GM18517 (cell line): ENCODE measurements around the gene NAGLU.

ENCODE experiments used
- ATAC-seq: cut with Tn5 transposase; IDR thresholded peaks from one replicate; pipeline ENCODE4 v1.9.1; 2021; ENCODE audit warnings: mild to moderate bottlenecking, moderate library complexity; ENCODE audit not compliant: unreplicated experiment

The NAGLU gene

GRCh38 chr17:42536048-42536371 lies at the start of gene NAGLU:
Gene NAGLU, plus strand, starts transcription at chr17:42536241. Its CDS starts 32 bp downstream, at chr17:42536273.
- ATAC-seq, result peak; percentile 68

DNA sequence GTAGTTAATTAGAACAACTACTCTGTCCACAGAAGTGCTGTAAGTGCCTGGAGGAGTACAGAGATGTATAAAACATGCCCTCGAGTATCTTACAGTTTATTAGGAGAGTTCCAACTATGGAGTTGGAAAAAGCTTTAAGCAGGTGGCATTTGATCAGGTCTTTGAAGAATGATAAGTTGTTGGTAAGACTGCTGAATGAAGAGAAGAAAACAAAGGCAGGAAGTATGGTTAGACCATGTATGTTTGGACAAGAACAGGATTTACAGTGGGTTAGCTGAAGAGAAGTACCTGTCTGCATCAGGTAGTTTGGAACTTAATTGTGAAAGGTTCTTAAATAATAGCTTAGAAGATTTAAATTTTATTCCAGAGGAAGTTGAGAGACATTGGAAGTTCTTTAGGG lies 48.0 kb upstream of the NAGLU start:
- ATAC-seq, result no peak

- ATAC-seq, result no peak
These were observed 42.7 kb upstream of the NAGLU start for GRCh38 chr17:42493319-42493718.

GRCh38 chr17:42494673-42495072 lies 41.4 kb upstream of the NAGLU start:
- ATAC-seq, result no peak

GRCh38 chr17:42498828-42499227 lies 37.2 kb upstream of the NAGLU start:
- no peak for ATAC-seq

DNA sequence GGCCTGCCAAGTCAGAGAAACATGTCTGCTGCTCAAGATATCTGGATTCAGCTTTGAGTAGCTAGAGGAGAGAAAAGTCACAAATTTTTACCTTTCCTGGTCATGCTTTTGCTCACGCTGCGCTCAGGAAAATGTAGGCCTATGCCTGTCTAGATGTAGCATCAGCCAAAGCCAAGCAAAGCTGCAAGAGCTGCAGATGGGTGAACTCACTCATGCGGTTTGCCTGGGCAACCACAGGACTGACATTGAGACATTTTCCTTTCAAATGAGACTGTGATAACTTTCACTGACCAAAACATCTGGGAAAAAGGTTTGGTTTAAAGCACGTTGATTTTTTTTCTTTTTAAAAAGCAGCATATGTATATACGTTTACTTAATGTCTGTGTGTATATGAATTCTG lies 34.0 kb upstream of the NAGLU start:
- no peak for ATAC-seq

DNA sequence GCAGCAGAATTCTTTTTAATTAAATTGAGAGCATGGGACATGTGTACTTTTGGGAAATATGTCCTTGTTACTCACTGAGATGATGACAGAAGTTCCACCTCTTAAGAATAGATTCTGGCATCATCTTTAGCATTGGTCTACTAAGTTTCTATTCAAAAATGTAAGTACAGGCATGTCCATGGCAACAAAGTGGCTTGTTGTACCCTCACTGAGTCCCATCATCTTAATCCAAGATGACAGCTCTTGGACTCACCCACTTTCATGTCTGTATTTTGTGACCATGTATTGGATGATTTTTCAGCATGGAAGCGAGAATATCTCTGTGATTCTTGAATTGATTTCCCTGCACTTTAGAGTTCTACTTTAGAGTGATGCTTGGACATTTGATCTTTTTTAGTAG lies 33.1 kb upstream of the NAGLU start:
- ATAC-seq, result no peak

GRCh38 chr17:42507671-42508070 lies 28.4 kb upstream of the NAGLU start:
- ATAC-seq, result no peak

DNA sequence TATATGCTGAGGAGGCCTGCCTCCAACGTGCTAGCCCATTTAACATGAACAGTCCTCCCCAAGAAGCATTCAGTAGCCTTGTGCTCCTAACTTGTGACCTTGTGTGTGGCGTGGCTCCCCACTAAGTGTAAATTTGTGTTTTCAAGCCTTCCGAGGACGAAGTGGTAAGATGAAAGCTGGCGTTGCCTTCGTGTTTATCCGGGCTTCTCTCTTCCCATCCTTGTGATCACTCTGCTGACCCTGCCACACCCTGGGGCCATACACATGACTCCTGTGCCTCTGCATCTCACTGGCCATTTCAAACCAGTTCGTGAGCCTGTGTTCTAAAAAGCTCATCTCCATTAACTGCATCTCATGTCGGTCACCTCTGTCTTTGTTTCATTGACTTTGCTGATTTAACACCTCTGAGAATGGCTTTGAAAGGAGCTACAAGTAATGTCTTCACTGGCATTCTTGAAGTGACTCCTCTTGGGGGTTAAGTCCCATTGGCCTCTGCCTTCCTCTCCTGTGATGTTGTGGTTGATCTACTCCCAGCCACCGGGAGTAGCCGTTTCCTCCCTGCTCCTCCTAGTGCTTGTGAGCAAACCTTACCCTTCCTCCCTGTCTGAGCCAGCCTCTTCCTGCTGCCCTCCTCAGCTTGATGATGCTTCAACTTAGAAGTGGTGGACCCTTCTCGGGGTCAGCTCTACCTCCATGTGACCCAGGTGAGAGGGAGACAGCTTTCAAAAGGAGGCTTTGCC lies 27.4 kb upstream of the NAGLU start:
- ATAC-seq, result no peak

- ATAC-seq, result no peak
These were observed 26.6 kb upstream of the NAGLU start for GRCh38 chr17:42509409-42509808.

DNA sequence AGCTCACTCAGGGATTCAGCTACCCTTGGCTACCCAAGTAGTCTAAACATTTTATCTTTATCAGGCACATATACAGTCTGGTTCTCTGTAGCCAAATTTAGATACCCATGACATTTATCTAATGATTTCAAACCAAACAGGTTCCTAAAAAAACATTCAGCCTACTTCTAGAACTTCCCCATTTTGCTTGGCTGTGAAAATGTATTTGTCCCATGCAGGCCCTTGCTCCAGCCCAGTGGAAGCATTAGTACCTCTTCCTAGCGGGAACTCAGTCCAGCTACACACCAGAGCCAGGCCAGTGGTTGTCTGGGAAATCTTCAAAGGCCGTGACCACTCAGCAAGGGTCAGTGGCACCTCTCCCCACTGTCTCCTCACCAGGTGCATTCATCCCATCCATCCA lies 26.2 kb upstream of the NAGLU start:
- no peak for ATAC-seq

- ATAC-seq, result no peak
These were observed 23.8 kb upstream of the NAGLU start for GRCh38 chr17:42512246-42512645.

GRCh38 chr17:42512733-42513251 lies 23.2 kb upstream of the NAGLU start:
- no peak for ATAC-seq

DNA sequence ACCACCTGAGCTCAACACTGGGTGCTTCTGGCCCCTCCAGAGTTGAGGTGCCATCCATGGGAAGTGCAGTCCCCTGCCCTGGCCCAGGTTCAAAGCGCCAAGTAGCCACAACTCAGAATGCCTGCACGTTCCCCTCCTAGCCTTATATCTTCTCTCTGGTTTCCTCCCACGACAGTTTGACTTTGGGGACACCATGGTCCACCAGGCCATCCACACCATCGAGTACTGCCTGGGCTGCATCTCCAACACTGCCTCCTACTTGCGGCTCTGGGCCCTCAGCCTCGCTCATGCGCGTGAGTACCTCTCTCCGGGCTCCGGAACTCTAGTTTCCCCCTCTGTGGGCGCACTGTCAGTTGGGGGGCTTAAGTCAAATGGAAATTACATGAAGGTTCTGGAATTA lies 22.4 kb upstream of the NAGLU start:
- ATAC-seq, result no peak

DNA sequence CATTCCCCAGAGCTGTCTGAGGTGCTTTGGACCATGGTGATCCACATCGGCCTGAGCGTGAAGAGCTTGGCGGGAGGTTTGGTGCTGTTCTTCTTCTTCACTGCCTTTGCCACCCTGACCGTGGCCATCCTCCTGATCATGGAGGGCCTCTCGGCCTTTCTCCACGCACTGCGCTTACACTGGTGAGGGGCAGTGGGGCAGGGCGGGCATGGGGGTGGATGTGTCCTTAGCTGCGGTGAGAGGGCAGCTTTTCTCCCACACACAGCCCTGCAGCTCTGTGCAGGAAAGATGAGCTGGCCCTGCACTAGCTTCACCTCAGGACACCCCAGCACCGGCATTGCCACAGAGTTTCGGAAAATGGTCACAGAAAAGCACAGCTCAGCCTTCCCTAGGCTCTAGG lies 21.8 kb upstream of the NAGLU start:
- no peak for ATAC-seq

DNA sequence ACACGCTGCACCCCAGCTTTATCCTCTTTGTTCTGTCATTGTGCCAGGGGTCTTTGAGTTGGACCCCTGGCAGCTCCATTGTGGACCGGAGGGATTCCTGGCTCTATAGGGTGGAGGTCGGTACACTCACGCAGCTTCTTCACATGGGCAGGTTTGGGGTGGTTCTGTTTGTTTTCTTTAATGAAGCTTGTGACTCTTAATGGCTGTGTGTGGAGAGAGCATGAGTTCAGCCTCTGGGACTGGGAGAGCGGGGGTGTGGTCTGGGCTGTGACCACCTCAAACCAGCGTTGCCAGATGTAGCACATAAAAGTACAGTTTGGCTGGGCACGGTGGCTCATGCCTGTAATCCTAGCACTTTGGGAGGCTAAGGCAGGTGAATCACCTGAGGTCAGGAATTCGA lies 21.2 kb upstream of the NAGLU start:
- no peak for ATAC-seq

DNA sequence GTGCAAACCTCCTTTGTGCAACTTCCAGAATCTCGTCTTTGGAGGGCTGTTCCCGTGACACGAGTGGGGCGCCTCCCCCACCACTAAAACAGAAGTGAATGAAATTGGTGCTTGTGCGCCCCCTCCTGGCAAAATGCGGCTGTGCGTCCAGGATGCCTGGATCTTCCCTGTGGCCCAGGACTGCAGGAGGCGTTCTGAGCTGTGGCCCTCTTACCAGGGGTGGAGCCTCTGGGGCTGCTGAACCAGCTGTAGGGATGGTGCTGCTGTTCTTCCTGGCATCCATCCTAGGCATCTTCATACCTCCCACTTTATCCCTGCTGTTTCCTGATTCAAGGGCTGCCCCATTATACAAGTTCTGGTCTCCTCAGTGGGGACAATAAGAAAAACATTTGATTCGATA lies 18.5 kb upstream of the NAGLU start:
- ATAC-seq, result no peak

DNA sequence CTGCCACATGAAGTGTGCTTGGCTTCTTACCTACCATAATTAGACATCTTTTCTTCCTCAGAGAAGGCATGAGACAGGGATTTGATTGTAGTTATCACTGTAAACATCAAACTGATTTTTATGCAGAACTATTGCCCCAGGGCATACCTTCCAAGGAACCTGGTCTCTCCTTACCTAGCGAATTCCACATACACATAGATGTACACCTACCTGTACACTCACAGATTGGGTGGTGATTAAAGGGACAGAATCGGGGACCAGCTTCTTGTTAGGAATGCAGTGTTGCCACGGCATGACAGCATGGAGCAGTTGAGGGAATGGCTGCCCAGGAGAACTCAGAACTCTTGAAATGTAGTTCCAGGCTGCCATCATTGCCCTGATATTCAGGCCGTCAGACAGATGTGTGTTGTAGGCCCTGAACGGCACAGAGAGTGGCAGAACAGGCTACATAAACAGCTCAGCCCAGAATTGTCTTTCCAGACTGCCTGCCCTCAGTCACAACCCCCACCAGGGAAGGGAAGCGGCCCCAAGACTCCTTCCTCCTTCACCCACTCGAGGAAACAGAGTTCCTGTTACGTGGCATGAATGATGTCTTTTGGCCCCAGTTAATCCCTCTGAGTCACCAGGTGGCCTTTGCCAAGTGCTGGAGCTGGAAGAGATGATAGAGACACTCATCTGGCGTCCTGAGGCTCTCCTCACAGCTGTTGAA lies 17.8 kb upstream of the NAGLU start:
- ATAC-seq, result no peak

GRCh38 chr17:42518755-42519545 lies 17.1 kb upstream of the NAGLU start:
- no peak for ATAC-seq

DNA sequence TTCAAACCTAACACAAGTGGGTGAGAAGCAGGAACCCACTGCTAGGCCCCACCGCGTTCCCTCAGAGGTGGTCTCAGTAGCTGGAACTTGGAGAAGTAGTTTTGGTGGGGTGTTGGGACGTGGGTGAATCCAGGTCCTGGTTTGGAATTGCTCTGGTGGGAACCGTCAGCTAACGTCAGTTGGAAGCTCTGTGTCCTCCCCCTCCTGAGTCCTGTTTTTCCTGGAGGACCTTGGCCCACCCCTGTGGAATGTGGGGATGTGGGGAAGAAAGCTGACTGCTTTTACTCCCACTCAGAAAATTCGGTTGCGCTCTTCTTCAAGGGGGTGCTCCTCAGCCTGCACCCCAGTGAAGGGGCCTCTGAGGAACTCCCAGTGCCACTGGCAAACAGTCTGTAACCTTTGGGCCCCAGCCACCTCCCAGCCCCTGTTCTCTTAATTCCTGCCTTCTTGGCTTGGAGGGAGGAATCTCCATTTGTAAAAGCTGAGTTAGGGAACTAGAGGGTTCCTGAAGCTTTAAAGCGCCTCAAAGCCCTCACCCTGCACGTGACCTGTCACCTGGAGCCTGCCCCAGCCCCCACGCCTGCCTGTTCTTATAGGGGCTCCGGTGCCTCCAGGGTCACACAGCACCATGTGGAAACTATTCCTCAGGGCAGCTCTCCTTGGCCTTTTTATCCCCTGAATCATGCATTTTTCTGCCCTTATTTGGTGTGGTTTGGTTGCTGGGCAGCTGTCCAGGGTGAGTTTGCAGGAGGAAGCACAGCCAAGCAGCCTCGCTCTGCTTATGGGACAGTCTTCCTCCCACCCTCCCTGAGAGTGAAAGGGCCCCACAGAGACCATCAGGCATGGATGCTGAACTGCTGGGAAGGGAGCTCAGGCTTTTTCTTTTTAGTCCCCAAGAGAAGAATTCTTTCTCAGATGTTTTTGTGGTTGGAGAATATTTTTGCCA lies 16.2 kb upstream of the NAGLU start:
- ATAC-seq, result no peak

- ATAC-seq, result no peak
These were observed 15.5 kb upstream of the NAGLU start for GRCh38 chr17:42520540-42520951.
